GOT3 (cell line): Measurements from ENCODE around the gene CEBPZ.
"Not testable (repeated sequence)": the region's sequence is repeated elsewhere in the genome, so short reads cannot be mapped to it uniquely, and the experiment has no call there.

Experiments
- DNase-seq: peaks from one replicate; lab custom pipeline; 2025; ENCODE audit warnings: mixed read lengths; lab: John Stamatoyannopoulos, UW

Gene CEBPZ

GRCh38 chr2:37231241-37232130 is at the start of gene CEBPZ, which contains the start of gene NDUFAF7:
Gene CEBPZ (minus strand): TSS chr2:37231596. CDS start chr2:37231567, 29 bp downstream.
Gene NDUFAF7 (plus strand): TSS chr2:37231658. CDS start chr2:37231706, 48 bp downstream.
- DNase-seq: peak; percentile 48

GRCh38 chr2:37276291-37276690 is 44.9 kb upstream of the CEBPZ start:
- no peak for DNase-seq

DNA sequence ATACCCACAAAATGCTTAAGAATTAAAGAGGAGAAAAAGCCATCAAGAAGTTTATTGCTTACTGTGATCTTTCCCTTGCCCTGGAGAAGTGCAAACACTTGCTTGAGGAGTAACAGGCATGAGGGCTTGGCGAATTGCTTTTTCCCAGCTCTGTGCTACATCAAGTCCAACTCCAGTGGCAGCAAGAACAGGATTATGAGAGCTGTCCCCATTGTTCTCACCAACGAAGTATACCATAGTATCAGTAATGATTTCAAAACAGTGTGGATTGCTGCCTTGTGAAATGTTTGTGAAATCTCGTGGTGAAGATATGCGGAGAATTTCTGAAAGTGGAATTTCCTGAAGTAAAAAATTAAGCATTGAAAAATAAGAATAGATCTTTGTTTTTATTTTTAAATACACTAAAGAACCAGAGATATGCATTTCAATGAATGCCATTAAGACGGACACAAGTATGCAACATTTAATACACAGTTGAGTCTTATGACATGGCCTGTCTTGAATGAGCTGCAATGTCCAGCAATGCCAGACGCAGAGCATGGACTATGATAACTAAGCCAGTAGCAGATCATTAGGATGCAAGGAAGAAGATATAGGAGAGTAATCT is 43.1 kb upstream of the CEBPZ start:
- no peak for DNase-seq

DNA sequence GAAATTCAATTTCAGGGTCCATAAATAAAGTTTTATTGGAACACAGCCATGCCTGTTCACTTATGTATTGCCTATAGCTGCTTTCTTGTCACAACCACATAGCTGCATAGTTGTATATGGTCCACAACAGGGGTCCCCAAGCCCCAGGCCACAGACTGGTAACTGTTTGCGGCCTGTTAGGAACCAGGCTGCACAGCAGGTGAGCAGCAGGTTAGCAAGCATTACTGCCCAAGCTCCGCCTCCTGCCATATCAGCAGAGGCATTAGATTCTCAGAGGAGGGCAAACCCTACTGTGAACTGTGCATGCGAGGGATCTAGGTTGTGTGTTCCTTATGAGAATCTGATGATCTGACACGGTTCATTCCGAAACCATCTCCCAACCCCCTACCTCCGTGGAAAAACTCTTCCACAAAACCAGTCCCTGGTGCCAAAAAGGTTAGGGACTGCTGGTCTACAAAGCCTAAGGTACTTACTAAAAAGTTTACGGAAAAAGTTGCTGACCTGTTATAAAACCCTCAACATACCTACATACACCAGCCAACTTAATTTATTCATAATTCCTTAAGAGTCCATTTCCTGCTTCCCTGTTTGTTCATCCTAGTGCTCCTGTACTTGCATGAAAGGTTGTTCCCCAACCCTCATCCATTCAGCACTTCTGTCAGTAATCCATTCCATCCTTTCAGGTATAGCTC is 40.1 kb upstream of the CEBPZ start:
- DNase-seq: no peak

- no peak for DNase-seq
Measured at GRCh38 chr2:37268111-37268510, 36.7 kb upstream of the CEBPZ start.

DNA sequence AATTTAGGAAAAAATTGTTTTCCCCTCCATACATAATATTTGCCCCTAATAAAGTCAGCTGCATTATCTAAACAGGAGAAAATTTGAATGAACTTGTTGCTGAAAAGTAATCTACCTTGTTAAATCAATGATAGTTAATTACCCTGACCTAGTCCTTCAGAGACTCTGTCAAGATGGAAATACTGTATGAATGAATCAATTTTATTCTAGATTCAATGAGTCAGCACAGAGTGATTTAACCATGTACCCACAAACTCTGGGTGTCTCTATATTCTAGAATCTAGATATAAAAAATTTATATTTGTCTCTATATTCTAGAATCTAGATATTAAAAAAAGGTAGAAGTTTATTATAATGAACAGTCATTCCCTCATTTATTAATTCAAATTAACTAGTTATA is 36.3 kb upstream of the CEBPZ start:
- no peak for DNase-seq

GRCh38 chr2:37263839-37264238 is 32.4 kb upstream of the CEBPZ start:
- no peak for DNase-seq

DNA sequence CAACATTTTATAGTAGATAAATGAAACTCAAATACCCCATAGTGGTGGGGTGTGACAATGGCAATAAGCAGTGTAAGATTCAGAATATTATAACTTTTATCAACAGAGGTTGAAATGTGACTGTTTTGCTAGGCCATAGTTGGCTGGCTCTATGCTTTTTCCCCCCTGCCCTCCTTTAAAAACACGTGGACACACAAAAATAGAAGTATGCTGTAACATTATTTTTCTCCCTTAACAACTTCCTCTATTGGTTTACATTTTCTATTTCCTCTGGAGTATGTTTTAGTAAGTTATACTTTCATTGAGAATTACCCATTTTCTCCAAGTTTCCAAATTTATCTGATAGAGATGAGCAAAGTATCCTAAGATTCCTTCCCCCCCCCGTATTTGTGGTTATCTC is 31.1 kb upstream of the CEBPZ start:
- DNase-seq: no peak

- DNase-seq: no peak
Measured at GRCh38 chr2:37250869-37251740, 19.7 kb upstream of the CEBPZ start.

DNA sequence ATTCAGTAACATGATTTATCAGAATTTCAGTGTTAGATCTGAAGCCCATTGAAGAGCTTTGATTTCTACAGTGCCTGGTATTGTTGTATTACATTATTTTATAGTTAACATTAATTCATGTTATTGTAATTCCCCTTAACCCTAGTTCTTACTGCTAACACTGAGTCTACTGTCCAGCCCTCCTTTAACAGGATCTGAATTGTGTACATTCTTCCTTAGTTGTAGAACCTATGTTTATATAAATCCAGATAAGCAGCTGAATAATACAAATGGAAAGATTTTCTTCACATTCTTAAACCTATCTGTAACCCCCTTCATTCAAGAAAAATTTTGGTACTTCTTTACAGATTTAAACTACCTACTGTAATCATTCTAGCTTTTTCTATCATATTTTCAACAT is 14.8 kb upstream of the CEBPZ start:
- DNase-seq: no peak

- DNase-seq: no peak
Measured at GRCh38 chr2:37244755-37245154, 13.4 kb upstream of the CEBPZ start.

DNA sequence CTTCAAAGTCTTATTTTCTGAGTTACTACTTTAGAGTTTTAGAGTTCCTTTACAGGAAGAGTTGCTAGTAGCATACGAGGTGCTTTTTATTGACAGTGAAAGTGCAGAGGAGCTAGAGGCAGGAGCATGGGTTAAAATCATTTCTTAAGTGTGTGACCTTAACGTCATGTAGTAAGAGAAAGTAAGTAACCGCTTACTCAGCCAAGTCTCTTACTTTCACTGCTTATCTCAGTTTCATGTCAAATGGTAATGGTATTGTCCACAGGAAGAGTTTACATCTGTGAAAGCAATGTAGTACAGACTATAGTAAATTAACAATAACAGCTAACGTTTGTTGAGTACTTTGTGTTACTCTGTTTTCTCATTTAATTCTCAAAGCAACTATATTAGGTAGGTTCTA is 12.6 kb upstream of the CEBPZ start:
- no peak for DNase-seq

DNA sequence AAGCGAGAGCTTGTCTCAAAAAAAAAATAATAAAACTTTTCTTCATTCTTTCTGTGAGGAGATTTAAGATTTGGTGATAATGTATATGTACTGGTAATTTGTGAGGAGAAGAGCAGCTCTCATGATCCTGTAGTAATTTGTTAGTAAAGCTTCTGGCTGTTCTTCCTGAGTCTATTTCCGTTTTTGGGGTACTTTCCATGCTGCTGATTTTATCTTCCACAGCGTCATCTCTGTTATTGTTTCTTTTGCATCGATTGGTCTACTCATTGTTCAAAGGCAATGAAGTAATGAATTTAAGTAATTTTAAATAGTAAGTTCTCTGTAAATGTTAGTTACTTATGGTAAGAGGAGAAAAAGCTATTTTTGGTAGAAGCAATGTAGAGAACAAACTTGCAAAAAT is 12.0 kb upstream of the CEBPZ start:
- DNase-seq: no peak

GRCh38 chr2:37232131-37232933 is 936 bp upstream of the CEBPZ start:
- no peak for DNase-seq

- DNase-seq: no peak
Measured at GRCh38 chr2:37230581-37230980, 815 bp downstream of the CEBPZ start.

GRCh38 chr2:37228788-37229187 is 2.6 kb downstream of the CEBPZ start:
- DNase-seq: no peak

DNA sequence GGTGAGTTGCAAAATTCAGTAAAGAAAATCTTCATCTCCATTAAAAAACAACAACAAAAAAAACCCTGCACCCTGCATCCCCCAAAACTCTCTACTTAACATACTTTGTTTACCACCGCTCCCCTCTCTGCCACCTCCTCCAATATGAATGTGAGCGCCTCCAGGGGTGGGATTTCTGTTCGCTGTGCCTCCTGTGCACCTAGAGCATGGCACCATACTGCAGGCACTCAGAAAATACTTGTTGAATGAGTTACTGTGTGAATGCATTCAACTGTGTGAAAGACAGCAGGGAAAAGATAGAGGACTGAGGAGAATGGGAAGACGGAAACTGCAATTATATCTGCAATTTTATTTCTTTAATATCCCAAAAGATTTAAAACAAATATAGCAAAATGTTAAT is 4.5 kb downstream of the CEBPZ start:
- DNase-seq: no peak

- DNase-seq: not testable (repeated sequence)
Measured at GRCh38 chr2:37225129-37225528, 6.3 kb downstream of the CEBPZ start.

DNA sequence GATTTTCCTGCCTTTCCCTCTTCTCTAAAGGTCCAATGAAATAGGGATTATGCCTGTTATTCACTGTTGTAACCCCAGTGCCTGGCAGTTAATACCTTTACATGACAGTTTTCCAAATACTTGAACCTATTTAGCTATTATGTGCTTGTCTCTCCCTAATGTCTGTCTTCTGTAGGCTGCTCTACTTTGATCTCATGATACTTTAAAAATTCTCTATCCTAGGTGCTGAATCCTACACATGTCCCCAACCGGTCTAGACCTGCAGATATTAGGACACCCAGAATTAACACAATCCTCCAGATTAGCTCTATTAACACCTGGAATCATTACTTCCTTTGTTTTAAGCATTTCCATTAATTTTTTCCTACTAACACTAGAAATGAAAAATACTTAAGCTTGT is 7.3 kb downstream of the CEBPZ start:
- DNase-seq: no peak

GRCh38 chr2:37223131-37223530 is 8.3 kb downstream of the CEBPZ start:
- DNase-seq: no peak

DNA sequence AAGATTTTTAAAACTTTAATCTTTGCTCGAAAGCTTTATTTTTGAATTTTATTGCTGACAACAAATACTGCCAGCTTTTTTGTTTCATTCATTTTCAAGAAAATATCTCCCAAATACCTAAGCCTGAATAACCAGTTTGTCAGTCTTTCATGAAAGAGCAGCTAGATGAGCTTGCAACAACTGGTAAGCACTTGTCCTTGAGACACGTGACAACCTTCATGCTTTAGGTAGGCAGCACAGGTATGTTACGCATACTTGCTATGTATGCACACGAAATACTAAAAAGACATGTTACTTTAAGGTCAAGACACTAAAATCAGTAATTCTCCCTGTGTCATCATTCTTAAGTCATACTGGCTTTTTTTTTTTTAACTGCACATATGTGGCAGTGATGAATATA is 12.3 kb downstream of the CEBPZ start:
- DNase-seq: no peak
